ENCODE measurements around the gene RBBP5. TPM values are rescaled to one million over a fixed set of nuclear protein-coding genes. Genes with fewer than 3 reads are reported as not detected.

RBBP5 gene
- total and polyA plus RNA-seq, 2 donors (not counting 1 experiment from before 2014, with no cell fraction given), result 6.8 to 18.5 TPM

DNA sequence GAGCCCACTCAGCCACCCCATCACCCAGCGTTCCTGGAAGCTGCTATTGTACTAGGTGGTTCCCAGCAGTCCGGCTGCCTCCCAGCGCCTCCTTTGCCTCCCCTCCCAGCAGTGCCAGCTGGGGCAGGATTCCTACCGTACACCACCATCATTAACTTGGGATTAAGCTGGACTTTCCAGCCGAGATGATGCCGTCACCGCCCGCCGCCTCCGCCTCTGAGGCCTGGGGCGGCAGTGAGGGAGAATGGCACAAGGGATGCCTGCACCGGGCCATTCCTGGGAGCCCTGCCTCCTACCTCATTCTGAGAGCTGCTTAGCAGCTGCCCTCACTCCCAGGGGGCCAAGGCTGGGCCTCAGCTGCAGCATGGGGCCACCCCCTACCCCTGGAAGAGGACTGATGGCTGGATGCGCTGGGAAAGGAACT is 65.6 kb downstream of the RBBP5 start:
- Mint-ChIP-seq H3K9me3 (ENCODE audit: insufficient read depth) (no peaks in the 10 kb centered on the region), H3K4me3 (no peak overlapping the region), H3K27ac (no peak overlapping the region), H3K27me3 (peaks cover 8% of the 10 kb centered on the region), H3K4me1 (no peaks in the 10 kb centered on the region)
- ATAC-seq (ENCODE audit: low read depth) (no peak), DNase-seq (no peak)
- CTCF ChIA-PET, result no interaction called here
- H3K27me3 ChIP-seq (replicated peaks in 1 of 4; ENCODE audit: control extremely low read depth in 1 of 4, control insufficient read depth in 3 of 4, insufficient read depth in 4 of 4, low read length in 3 of 4), result peaks cover 0 to 4% (median 0%) of the 10 kb centered on the region in 4 experiments
- no peak overlapping the region for H3K4me2 ChIP-seq (replicated peaks; ENCODE audit: low read depth, low read length, poor library complexity, severe bottlenecking)
- H2AFZ ChIP-seq (ENCODE audit: insufficient read depth, low read depth, low read length, poor library complexity, severe bottlenecking), result no peak overlapping the region
- 92% methylated on average over 11 of the region's 13 CpGs for WGBS (ENCODE audit: insufficient coverage)
- no peaks in the 10 kb centered on the region for H3K4me1 ChIP-seq (ENCODE audit: control insufficient read depth in 2 of 2, insufficient read depth in 2 of 2, low read length in 2 of 2)
- intact Hi-C loops (cut with micrococcal nuclease), result no loop called here
- H4K20me1 ChIP-seq (ENCODE audit: control insufficient read depth, insufficient read depth, low read length, poor library complexity, severe bottlenecking), result no peaks in the 10 kb centered on the region
- POLR2A ChIA-PET, result no interaction called here
- H3K27ac ChIP-seq (ENCODE audit: low read length in 2 of 2), result no peak overlapping the region
- H3K9me3 ChIP-seq (ENCODE audit: control extremely low read depth in 1 of 3, control insufficient read depth in 2 of 3, insufficient read depth in 1 of 3, low read length in 2 of 3), result no peaks in the 10 kb centered on the region
- H3K4me3 ChIP-seq (ENCODE audit: control extremely low read depth in 1 of 5, extremely low read depth in 1 of 5, insufficient read depth in 1 of 5, low read depth in 2 of 5, low read length in 4 of 5), result no peak overlapping the region
- H3K79me2 ChIP-seq (ENCODE audit: control insufficient read depth, insufficient read depth, low read length), result no peaks in the 10 kb centered on the region
- TF ChIP-seq, protein P1, sequence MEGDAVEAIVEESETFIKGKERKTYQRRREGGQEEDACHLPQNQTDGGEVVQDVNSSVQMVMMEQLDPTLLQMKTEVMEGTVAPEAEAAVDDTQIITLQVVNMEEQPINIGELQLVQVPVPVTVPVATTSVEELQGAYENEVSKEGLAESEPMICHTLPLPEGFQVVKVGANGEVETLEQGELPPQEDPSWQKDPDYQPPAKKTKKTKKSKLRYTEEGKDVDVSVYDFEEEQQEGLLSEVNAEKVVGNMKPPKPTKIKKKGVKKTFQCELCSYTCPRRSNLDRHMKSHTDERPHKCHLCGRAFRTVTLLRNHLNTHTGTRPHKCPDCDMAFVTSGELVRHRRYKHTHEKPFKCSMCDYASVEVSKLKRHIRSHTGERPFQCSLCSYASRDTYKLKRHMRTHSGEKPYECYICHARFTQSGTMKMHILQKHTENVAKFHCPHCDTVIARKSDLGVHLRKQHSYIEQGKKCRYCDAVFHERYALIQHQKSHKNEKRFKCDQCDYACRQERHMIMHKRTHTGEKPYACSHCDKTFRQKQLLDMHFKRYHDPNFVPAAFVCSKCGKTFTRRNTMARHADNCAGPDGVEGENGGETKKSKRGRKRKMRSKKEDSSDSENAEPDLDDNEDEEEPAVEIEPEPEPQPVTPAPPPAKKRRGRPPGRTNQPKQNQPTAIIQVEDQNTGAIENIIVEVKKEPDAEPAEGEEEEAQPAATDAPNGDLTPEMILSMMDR (IDR thresholded peaks at IDR 0.05), result no peak
- TF ChIP-seq EZH2 (IDR thresholded peaks at IDR 0.05; ENCODE audit: borderline replicate concordance, insufficient read depth, low read depth, low read length, poor library complexity, severe bottlenecking), result no peak
- no peaks in the 10 kb centered on the region for H3K36me3 ChIP-seq (replicated peaks in 1 of 2; ENCODE audit: control extremely low read depth in 1 of 2, control insufficient read depth in 1 of 2, extremely low read depth in 1 of 2, insufficient read depth in 2 of 2, low read length in 1 of 2)
- H3K9ac ChIP-seq (ENCODE audit: low read length), result no peak overlapping the region

DNA sequence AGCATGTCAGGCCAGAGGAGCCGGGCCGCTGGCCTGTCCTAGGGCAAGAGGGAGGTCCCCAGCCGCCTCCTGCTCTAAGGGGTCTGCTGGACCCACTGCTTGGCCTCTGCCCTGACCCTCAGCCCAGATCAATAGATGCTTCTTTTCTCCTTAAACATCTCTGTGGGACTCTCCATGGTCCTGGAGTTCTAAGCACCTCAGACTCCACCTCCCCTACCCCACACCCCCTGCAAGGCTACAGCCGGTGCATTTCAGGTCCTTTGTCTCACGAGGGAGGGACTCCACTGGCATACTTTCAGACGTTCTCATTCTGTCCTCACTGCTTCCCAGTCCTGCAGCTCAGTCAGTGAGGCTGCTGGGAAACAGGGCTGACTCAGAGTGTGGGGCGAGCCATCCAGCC is 67.8 kb downstream of the RBBP5 start:
- DNase-seq (no peak), ATAC-seq (ENCODE audit: low read depth) (no peak)
- H3K36me3 ChIP-seq (replicated peaks in 1 of 2; ENCODE audit: control extremely low read depth in 1 of 2, control insufficient read depth in 1 of 2, extremely low read depth in 1 of 2, insufficient read depth in 2 of 2, low read length in 1 of 2), result no peaks in the 10 kb centered on the region
- H3K27me3 ChIP-seq (replicated peaks in 1 of 4; ENCODE audit: control extremely low read depth in 1 of 4, control insufficient read depth in 3 of 4, insufficient read depth in 4 of 4, low read length in 3 of 4), result peaks cover 0 to 4% (median 0%) of the 10 kb centered on the region in 4 experiments
- Mint-ChIP-seq H3K9me3 (ENCODE audit: insufficient read depth) (no peaks in the 10 kb centered on the region), H3K4me3 (no peak overlapping the region), H3K27ac (no peak overlapping the region), H3K4me1 (no peaks in the 10 kb centered on the region), H3K27me3 (peaks cover 8% of the 10 kb centered on the region)
- intact Hi-C loops (cut with micrococcal nuclease), result no loop called here
- TF ChIP-seq, protein P1 (IDR thresholded peaks at IDR 0.05), result no peak
- no peak for TF ChIP-seq EZH2 (IDR thresholded peaks at IDR 0.05; ENCODE audit: borderline replicate concordance, insufficient read depth, low read depth, low read length, poor library complexity, severe bottlenecking)
- no peaks in the 10 kb centered on the region for H3K9me3 ChIP-seq (ENCODE audit: control extremely low read depth in 1 of 3, control insufficient read depth in 2 of 3, insufficient read depth in 1 of 3, low read length in 2 of 3)
- H3K9ac ChIP-seq (ENCODE audit: low read length), result no peak overlapping the region
- no peak overlapping the region for H3K27ac ChIP-seq (ENCODE audit: low read length in 2 of 2)
- no peaks in the 10 kb centered on the region for H3K79me2 ChIP-seq (ENCODE audit: control insufficient read depth, insufficient read depth, low read length)
- H3K4me2 ChIP-seq (replicated peaks; ENCODE audit: low read depth, low read length, poor library complexity, severe bottlenecking), result no peak overlapping the region
- no peak overlapping the region for H3K4me3 ChIP-seq (ENCODE audit: control extremely low read depth in 1 of 5, extremely low read depth in 1 of 5, insufficient read depth in 1 of 5, low read depth in 2 of 5, low read length in 4 of 5)
- 75% methylated on average over 7 of the region's 7 CpGs for WGBS (ENCODE audit: insufficient coverage)
- POLR2A ChIA-PET, result no interaction called here
- no peaks in the 10 kb centered on the region for H4K20me1 ChIP-seq (ENCODE audit: control insufficient read depth, insufficient read depth, low read length, poor library complexity, severe bottlenecking)
- CTCF ChIA-PET, result no interaction called here
- no peak overlapping the region for H2AFZ ChIP-seq (ENCODE audit: insufficient read depth, low read depth, low read length, poor library complexity, severe bottlenecking)
- H3K4me1 ChIP-seq (ENCODE audit: control insufficient read depth in 2 of 2, insufficient read depth in 2 of 2, low read length in 2 of 2), result no peaks in the 10 kb centered on the region

All from B cell (primary cell).